ENCODE measurements around the gene CCNL1. TPM values are rescaled to one million over a fixed set of nuclear protein-coding genes. Genes with fewer than 3 reads are reported as not detected.

CCNL1 gene
- total RNA-seq, 2 experiments from 2014 or later = 257 TPM

DNA sequence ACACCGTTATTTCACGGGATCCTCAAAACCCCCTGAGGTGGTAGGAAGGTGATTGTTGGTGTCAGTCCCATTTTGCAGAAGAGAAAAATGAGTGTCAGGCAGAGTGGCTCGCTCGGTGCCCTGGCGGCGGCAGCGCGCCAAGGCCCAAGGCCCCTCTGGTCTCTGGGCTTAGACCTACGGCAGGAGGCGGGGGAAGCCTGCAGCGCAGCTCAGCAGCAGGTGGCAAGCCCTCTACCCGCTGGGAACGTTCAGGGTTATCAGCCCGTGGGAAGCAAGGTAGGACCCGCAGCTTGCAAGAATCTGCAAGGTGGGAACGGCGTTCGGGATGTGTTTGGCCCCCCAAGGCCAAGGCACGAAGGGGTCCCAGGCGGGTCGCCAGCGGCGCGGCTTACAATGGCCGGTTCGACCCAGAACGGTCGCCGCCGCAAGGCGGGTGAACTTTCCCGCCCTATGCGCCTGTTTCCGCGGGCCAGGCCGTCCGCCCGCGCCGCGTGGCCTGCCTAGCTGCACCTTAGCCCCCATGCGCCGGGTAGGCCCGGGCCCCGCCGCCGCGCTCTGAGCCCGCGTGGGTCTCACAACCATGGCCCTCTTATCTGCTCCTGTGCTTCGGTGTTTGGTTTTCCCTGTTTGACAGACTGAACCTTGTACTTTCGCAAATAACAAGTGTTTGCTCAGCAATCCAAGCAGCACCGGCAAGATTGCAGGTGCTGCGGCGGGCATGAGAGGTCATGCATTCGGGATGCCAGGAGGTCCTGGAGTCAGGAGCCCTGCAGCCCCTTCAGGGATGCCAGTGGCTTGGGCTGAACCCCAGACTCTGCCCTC is 39.7 kb downstream of the CCNL1 start:
- ChIA-PET POLR2A (no interaction called here), CTCF (interaction anchor here (2.7 kb wide), 1 partner anchor 17 kb away, joined by 14 read pairs; no protein-coding TSS in a partner anchor)
- H3K4me1 Mint-ChIP-seq (ENCODE audit: low read depth) = peaks cover 18% of the 10 kb centered on the region
- H3K27ac Mint-ChIP-seq = no peak overlapping the region
- no peak for DNase-seq
- H3K4me3 Mint-ChIP-seq = no peak overlapping the region
- no peaks in the 10 kb centered on the region for H3K9me3 Mint-ChIP-seq (ENCODE audit: insufficient read depth)
- H3K27me3 Mint-ChIP-seq (ENCODE audit: low read depth) = no peaks in the 10 kb centered on the region
- H3K36me3 Mint-ChIP-seq (ENCODE audit: low read depth) = peaks cover 9% of the 10 kb centered on the region
- ATAC-seq = no peak

GRCh38 chr3:157119369-157119951 is 40.5 kb downstream of the CCNL1 start:
- Mint-ChIP-seq H3K4me3 (no peak overlapping the region), H3K27me3 (ENCODE audit: low read depth) (no peaks in the 10 kb centered on the region), H3K9me3 (ENCODE audit: insufficient read depth) (no peaks in the 10 kb centered on the region), H3K27ac (peak overlapping the region; percentile 65), H3K4me1 (ENCODE audit: low read depth) (peaks cover 18% of the 10 kb centered on the region), H3K36me3 (ENCODE audit: low read depth) (peaks cover 9% of the 10 kb centered on the region)
- ChIA-PET CTCF (interaction anchor here (2.9 to 4.3 kb wide), 3 partner anchors 11 to 31 kb away, joined by 9 to 21 read pairs (median 13); no protein-coding TSS in a partner anchor), POLR2A (no interaction called here)
- DNase-seq (peak; percentile 73), ATAC-seq (peak; percentile 85)

- H3K4me1 Mint-ChIP-seq (ENCODE audit: low read depth) = peaks cover 18% of the 10 kb centered on the region
- no peaks in the 10 kb centered on the region for H3K9me3 Mint-ChIP-seq (ENCODE audit: insufficient read depth)
- no peaks in the 10 kb centered on the region for H3K27me3 Mint-ChIP-seq (ENCODE audit: low read depth)
- no peak overlapping the region for H3K27ac Mint-ChIP-seq
- ATAC-seq (no peak), DNase-seq (no peak)
- H3K36me3 Mint-ChIP-seq (ENCODE audit: low read depth) = peaks cover 9% of the 10 kb centered on the region
- POLR2A ChIA-PET = interaction anchor here (0.7 kb wide), 1 partner anchor 12 kb away, joined by 3 read pairs; no protein-coding TSS in a partner anchor
- no peak overlapping the region for H3K4me3 Mint-ChIP-seq
- CTCF ChIA-PET = interaction anchor here (1.1 to 4.3 kb wide), 7 partner anchors 10 to 36 kb away, joined by 3 to 21 read pairs (median 9); no protein-coding TSS in a partner anchor
Observed at GRCh38 chr3:157117875-157118654, 41.9 kb downstream of the CCNL1 start.

GRCh38 chr3:157117206-157117605 is 42.7 kb downstream of the CCNL1 start:
- Mint-ChIP-seq H3K27ac (no peak overlapping the region), H3K27me3 (ENCODE audit: low read depth) (no peaks in the 10 kb centered on the region), H3K36me3 (ENCODE audit: low read depth) (peaks cover 9% of the 10 kb centered on the region), H3K9me3 (ENCODE audit: insufficient read depth) (no peaks in the 10 kb centered on the region), H3K4me3 (no peak overlapping the region), H3K4me1 (ENCODE audit: low read depth) (peaks cover 18% of the 10 kb centered on the region)
- ATAC-seq (no peak), DNase-seq (no peak)
- CTCF ChIA-PET = interaction anchor here (0.8 to 4.3 kb wide), 7 partner anchors 10 to 35 kb away, joined by 4 to 21 read pairs (median 9); no protein-coding TSS in a partner anchor
- POLR2A ChIA-PET = no interaction called here

- ChIA-PET POLR2A (interaction anchor here (1.1 kb wide), 1 partner anchor 27 kb away, joined by 5 read pairs; no protein-coding TSS in a partner anchor), CTCF (interaction anchor here (0.8 to 4.3 kb wide), 7 partner anchors 10 to 28 kb away, joined by 3 to 26 read pairs (median 11); no protein-coding TSS in a partner anchor)
- Mint-ChIP-seq H3K36me3 (ENCODE audit: low read depth) (peaks cover 9% of the 10 kb centered on the region), H3K27me3 (ENCODE audit: low read depth) (peaks cover 3% of the 10 kb centered on the region), H3K9me3 (ENCODE audit: insufficient read depth) (no peaks in the 10 kb centered on the region), H3K27ac (no peak overlapping the region), H3K4me3 (no peak overlapping the region), H3K4me1 (ENCODE audit: low read depth) (peaks cover 18% of the 10 kb centered on the region)
- DNase-seq = no peak
- no peak for ATAC-seq
Observed at GRCh38 chr3:157116017-157116416, 43.9 kb downstream of the CCNL1 start.

DNA sequence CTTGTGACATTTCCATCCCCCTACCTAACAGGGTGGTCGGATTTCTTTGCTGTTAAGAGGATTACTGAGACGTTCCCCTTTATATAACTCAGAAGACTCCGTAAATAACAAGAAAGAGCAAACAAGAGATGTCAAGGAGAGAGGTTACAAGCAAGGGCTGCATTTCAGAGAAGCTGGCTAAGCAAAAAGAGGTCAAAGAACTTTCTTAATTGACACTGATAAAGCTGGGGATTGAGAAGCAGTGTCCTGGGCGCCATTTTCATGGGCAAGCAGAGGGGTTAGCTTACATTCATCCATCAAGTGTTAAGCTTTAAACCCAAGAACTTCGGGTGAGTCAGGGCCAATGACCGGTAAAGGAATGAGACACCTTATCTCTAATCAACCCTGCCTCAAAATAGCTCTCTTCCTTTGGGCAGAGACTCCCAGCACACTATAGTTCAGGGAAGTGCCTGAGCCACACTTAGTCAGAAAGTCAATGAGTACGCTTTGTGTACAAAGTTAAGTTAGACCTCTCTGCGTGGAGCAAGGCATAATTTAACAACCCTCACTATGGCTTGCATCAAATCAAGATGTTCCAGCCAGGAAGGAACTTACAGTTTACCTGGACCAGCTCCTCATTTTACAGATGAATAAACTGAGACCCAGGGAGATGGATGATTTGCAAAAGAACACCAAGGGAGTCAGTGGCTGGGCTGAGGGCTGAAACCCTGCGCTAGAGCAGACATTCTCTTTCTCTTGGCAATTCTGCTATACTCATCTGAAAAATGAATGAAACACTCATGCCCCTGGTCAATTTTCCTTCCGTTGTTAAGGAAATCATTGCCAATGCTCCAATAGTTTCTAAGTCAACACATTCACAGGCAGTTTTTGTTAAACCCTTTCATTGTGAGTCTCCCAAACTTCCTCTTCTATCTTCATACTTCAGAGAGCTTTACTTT is 44.6 kb downstream of the CCNL1 start:
- CTCF ChIA-PET = interaction anchor here (0.8 to 4.3 kb wide), 9 partner anchors 10 to 33 kb away, joined by 3 to 26 read pairs (median 6); no protein-coding TSS in a partner anchor
- Mint-ChIP-seq H3K27ac (no peak overlapping the region), H3K4me3 (no peak overlapping the region), H3K36me3 (ENCODE audit: low read depth) (peaks cover 8% of the 10 kb centered on the region), H3K27me3 (ENCODE audit: low read depth) (peaks cover 3% of the 10 kb centered on the region), H3K9me3 (ENCODE audit: insufficient read depth) (no peaks in the 10 kb centered on the region), H3K4me1 (ENCODE audit: low read depth) (peaks cover 18% of the 10 kb centered on the region)
- DNase-seq (no peak), ATAC-seq (no peak)
- POLR2A ChIA-PET = interaction anchor here (0.6 to 1.1 kb wide), 2 partner anchors 26 to 532 kb away, joined by 3 to 5 read pairs; no protein-coding TSS in a partner anchor

- H3K27ac Mint-ChIP-seq = no peak overlapping the region
- no peaks in the 10 kb centered on the region for H3K36me3 Mint-ChIP-seq (ENCODE audit: low read depth)
- no peak for ATAC-seq
- H3K4me1 Mint-ChIP-seq (ENCODE audit: low read depth) = peaks cover 8% of the 10 kb centered on the region
- ChIA-PET CTCF (interaction anchor here (1.5 to 3.9 kb wide), 8 partner anchors 12 to 32 kb away, joined by 4 to 26 read pairs (median 6); no protein-coding TSS in a partner anchor), POLR2A (no interaction called here)
- no peaks in the 10 kb centered on the region for H3K9me3 Mint-ChIP-seq (ENCODE audit: insufficient read depth)
- peaks cover 3% of the 10 kb centered on the region for H3K27me3 Mint-ChIP-seq (ENCODE audit: low read depth)
- no peak for DNase-seq
- no peak overlapping the region for H3K4me3 Mint-ChIP-seq
Observed at GRCh38 chr3:157113832-157114505, 46.0 kb downstream of the CCNL1 start.

- CTCF ChIA-PET = interaction anchor here (1.4 to 2.1 kb wide), 3 partner anchors 14 to 30 kb away, joined by 4 to 10 read pairs (median 5); no protein-coding TSS in a partner anchor
- no peak overlapping the region for H3K4me3 Mint-ChIP-seq
- peaks cover 3% of the 10 kb centered on the region for H3K27me3 Mint-ChIP-seq (ENCODE audit: low read depth)
- no peak for ATAC-seq
- no peak for DNase-seq
- H3K9me3 Mint-ChIP-seq (ENCODE audit: insufficient read depth) = no peaks in the 10 kb centered on the region
- peaks cover 8% of the 10 kb centered on the region for H3K4me1 Mint-ChIP-seq (ENCODE audit: low read depth)
- POLR2A ChIA-PET = no interaction called here
- H3K27ac Mint-ChIP-seq = no peak overlapping the region
- H3K36me3 Mint-ChIP-seq (ENCODE audit: low read depth) = no peaks in the 10 kb centered on the region
Observed at GRCh38 chr3:157112536-157112935, 47.4 kb downstream of the CCNL1 start.

DNA sequence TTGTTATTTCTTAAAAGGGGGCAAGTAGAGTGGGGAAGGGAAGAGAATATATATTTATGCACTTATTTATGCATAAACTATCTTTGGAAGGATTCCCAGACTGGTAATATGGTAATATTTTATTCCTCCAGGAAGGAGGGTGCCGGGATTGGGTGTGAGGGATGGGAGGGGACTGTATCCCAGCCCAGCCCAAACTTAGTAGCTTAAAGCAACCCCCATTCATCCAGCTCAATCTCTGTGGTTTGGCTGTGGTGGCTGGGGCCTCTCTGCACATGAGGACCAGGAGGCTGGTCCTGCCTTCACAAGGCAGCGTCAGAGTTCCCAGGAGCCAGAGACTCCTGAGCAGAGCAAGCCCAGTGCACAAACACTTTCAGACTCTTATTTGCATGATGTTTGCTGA is 48.4 kb downstream of the CCNL1 start:
- Mint-ChIP-seq H3K27me3 (ENCODE audit: low read depth) (peaks cover 3% of the 10 kb centered on the region), H3K4me1 (ENCODE audit: low read depth) (peaks cover 8% of the 10 kb centered on the region), H3K9me3 (ENCODE audit: insufficient read depth) (no peaks in the 10 kb centered on the region), H3K36me3 (ENCODE audit: low read depth) (no peaks in the 10 kb centered on the region), H3K27ac (no peak overlapping the region), H3K4me3 (no peak overlapping the region)
- DNase-seq (no peak), ATAC-seq (no peak)
- POLR2A ChIA-PET = interaction anchor here (1.4 kb wide), 1 partner anchor 22 kb away, joined by 4 read pairs; no protein-coding TSS in a partner anchor
- CTCF ChIA-PET = interaction anchor here (0.9 to 1.4 kb wide), 2 partner anchors 13 to 26 kb away, joined by 3 to 4 read pairs; no protein-coding TSS in a partner anchor

GRCh38 chr3:157110761-157111278 is 49.1 kb downstream of the CCNL1 start:
- peaks cover 2% of the 10 kb centered on the region for H3K4me1 Mint-ChIP-seq (ENCODE audit: low read depth)
- H3K4me3 Mint-ChIP-seq = no peak overlapping the region
- H3K27ac Mint-ChIP-seq = no peak overlapping the region
- ChIA-PET POLR2A (interaction anchor here (1.4 kb wide), 1 partner anchor 22 kb away, joined by 4 read pairs; no protein-coding TSS in a partner anchor), CTCF (interaction anchor here (0.9 to 1.4 kb wide), 2 partner anchors 12 to 26 kb away, joined by 3 to 4 read pairs; no protein-coding TSS in a partner anchor)
- DNase-seq (no peak), ATAC-seq (no peak)
- peaks cover 3% of the 10 kb centered on the region for H3K27me3 Mint-ChIP-seq (ENCODE audit: low read depth)
- H3K9me3 Mint-ChIP-seq (ENCODE audit: insufficient read depth) = no peaks in the 10 kb centered on the region
- H3K36me3 Mint-ChIP-seq (ENCODE audit: low read depth) = no peaks in the 10 kb centered on the region
